Measurements from ENCODE around the gene CDC14A.

GRCh38 chr1:100395913-100396312 lies 43.6 kb downstream of the CDC14A start:
- TF ChIP-seq CTCF (IDR thresholded peaks at IDR 0.05; ENCODE audit: low read depth, low read length, poor library complexity, severe bottlenecking) (no peak), EZH2phosphoT487 (IDR thresholded peaks at IDR 0.05; ENCODE audit: borderline replicate concordance, low read length) (no peak)

Data from DOHH2 (cell line).